ENCODE measurements around the gene BLM.

The BLM gene

GRCh38 chr15:90799639-90800170 lies 82.6 kb downstream of the BLM start:
- Histone ChIP-seq H3K27ac (no peak overlapping the region), H2AFZ (ENCODE audit: low read depth) (no peak overlapping the region), H3K4me1 (ENCODE audit: low read depth, poor library complexity, severe bottlenecking) (no peaks in the 10 kb centered on the region), H3K27me3 (ENCODE audit: insufficient read depth, low read depth) (no peaks in the 10 kb centered on the region), H4K20me1 (ENCODE audit: insufficient read depth) (no peaks in the 10 kb centered on the region), H3K4me2 (no peak overlapping the region), H3K36me3 (ENCODE audit: insufficient read depth) (no peaks in the 10 kb centered on the region), H3K79me2 (ENCODE audit: insufficient read depth, low read depth) (no peaks in the 10 kb centered on the region), H3K4me3 (IDR thresholded peaks at IDR 0.05; ENCODE audit: insufficient read depth, low read depth, low read length) (no peak overlapping the region), H3K9ac (no peak overlapping the region)
- no peak for TF ChIP-seq CTCF (conservative IDR thresholded peaks at IDR 0.05; ENCODE audit: low read depth, low read length)

- Histone ChIP-seq H4K20me1 (ENCODE audit: insufficient read depth) (no peaks in the 10 kb centered on the region), H2AFZ (ENCODE audit: low read depth) (no peak overlapping the region), H3K36me3 (ENCODE audit: insufficient read depth) (no peaks in the 10 kb centered on the region), H3K79me2 (ENCODE audit: insufficient read depth, low read depth) (no peaks in the 10 kb centered on the region), H3K4me2 (no peak overlapping the region), H3K27me3 (ENCODE audit: insufficient read depth, low read depth) (no peaks in the 10 kb centered on the region), H3K4me3 (IDR thresholded peaks at IDR 0.05; ENCODE audit: insufficient read depth, low read depth, low read length) (no peak overlapping the region), H3K27ac (no peak overlapping the region), H3K4me1 (ENCODE audit: low read depth, poor library complexity, severe bottlenecking) (no peaks in the 10 kb centered on the region), H3K9ac (no peak overlapping the region)
- no peak for TF ChIP-seq CTCF (conservative IDR thresholded peaks at IDR 0.05; ENCODE audit: low read depth, low read length)
Measured at GRCh38 chr15:90801803-90802202, 84.7 kb downstream of the BLM start.

- no peaks in the 10 kb centered on the region for H3K79me2 ChIP-seq (ENCODE audit: insufficient read depth, low read depth)
- H3K4me2 ChIP-seq: no peak overlapping the region
- H3K27me3 ChIP-seq (ENCODE audit: insufficient read depth, low read depth): no peaks in the 10 kb centered on the region
- no peak overlapping the region for H3K4me3 ChIP-seq (IDR thresholded peaks at IDR 0.05; ENCODE audit: insufficient read depth, low read depth, low read length)
- peaks cover 7% of the 10 kb centered on the region; the same call in 1 of the 2 replicates for H3K36me3 ChIP-seq (ENCODE audit: insufficient read depth)
- H3K27ac ChIP-seq: peak overlapping the region; percentile 38
- H3K9ac ChIP-seq: no peak overlapping the region
- no peak for TF ChIP-seq CTCF (conservative IDR thresholded peaks at IDR 0.05; ENCODE audit: low read depth, low read length)
- H2AFZ ChIP-seq (ENCODE audit: low read depth): no peak overlapping the region
- H4K20me1 ChIP-seq (ENCODE audit: insufficient read depth): no peaks in the 10 kb centered on the region
- H3K4me1 ChIP-seq (ENCODE audit: low read depth, poor library complexity, severe bottlenecking): peaks cover 26% of the 10 kb centered on the region
Measured at GRCh38 chr15:90807074-90807785, 90.1 kb downstream of the BLM start.

GRCh38 chr15:90807786-90808086 lies 90.6 kb downstream of the BLM start:
- Histone ChIP-seq H3K27ac (peak overlapping the region; percentile 38), H3K4me3 (IDR thresholded peaks at IDR 0.05; ENCODE audit: insufficient read depth, low read depth, low read length) (no peak overlapping the region), H3K79me2 (ENCODE audit: insufficient read depth, low read depth) (no peaks in the 10 kb centered on the region), H3K4me1 (ENCODE audit: low read depth, poor library complexity, severe bottlenecking) (peaks cover 31% of the 10 kb centered on the region), H4K20me1 (ENCODE audit: insufficient read depth) (no peaks in the 10 kb centered on the region), H3K36me3 (ENCODE audit: insufficient read depth) (peaks cover 7% of the 10 kb centered on the region; the same call in 1 of the 2 replicates), H2AFZ (ENCODE audit: low read depth) (no peak overlapping the region), H3K4me2 (no peak overlapping the region; the same call in 1 of the 2 replicates), H3K27me3 (ENCODE audit: insufficient read depth, low read depth) (no peaks in the 10 kb centered on the region), H3K9ac (no peak overlapping the region)
- no peak for TF ChIP-seq CTCF (conservative IDR thresholded peaks at IDR 0.05; ENCODE audit: low read depth, low read length)
